K562 (cell line): ENCODE measurements around the gene ALCAM.

Source experiments
- EGR1 ChIP-seq: fragments of 450-650 bp; conservative IDR thresholded peaks from 2 replicates; pipeline ENCODE4 v1.6.1; 2017; ENCODE audit warnings: mild to moderate bottlenecking
- HMG20A ChIP-seq: fragments of 450-650 bp; formaldehyde crosslinking; conservative IDR thresholded peaks from 2 replicates; pipeline ENCODE4 v1.4.0; 2020; ENCODE audit warnings: mild to moderate bottlenecking, mixed read lengths
- HNRNPL ChIP-seq: fragments of 200-400 bp; formaldehyde crosslinking; IDR thresholded peaks from 2 replicates; pipeline ENCODE4 v1.6.1; 2017; ENCODE audit warnings: low read depth, mild to moderate bottlenecking, low read length
- MAFK ChIP-seq: IDR thresholded peaks from 2 replicates; pipeline ENCODE4 v1.6.1; 2011; ENCODE audit warnings: low read length, improper control_type of control experiment
- ZNF384 ChIP-seq: IDR thresholded peaks from 2 replicates; pipeline ENCODE4 v1.6.1; 2012; ENCODE audit warnings: low read depth, low read length, improper control_type of control experiment
- TF ChIP-seq, protein P1 (sequence below): fragments of 250-450 bp; sonication (Bioruptor Pico); IDR thresholded peaks from 2 replicates; pipeline ENCODE4 v1.4.0; 2020
- TF ChIP-seq, protein P2 (sequence below): sonication (generic); formaldehyde crosslinking; IDR thresholded peaks from 2 replicates; pipeline ENCODE4 v1.8.0; 2023; ENCODE audit warnings: mild to moderate bottlenecking, missing genetic modification reagents
- TF ChIP-seq, protein P3 (sequence below): fragments of 450-650 bp; IDR thresholded peaks from 2 replicates; pipeline ENCODE4 v1.6.1; 2016
- TF ChIP-seq, protein P4 (sequence below): IDR thresholded peaks from 3 replicates; pipeline ENCODE4 v1.6.1; 2011; ENCODE audit warnings: borderline replicate concordance, mild to moderate bottlenecking; ENCODE audit not compliant: insufficient read length, insufficient read depth
- TF ChIP-seq, protein P5 (sequence below): fragments of 250-450 bp; sonication (Bioruptor Pico); IDR thresholded peaks from 2 replicates; pipeline ENCODE4 v1.8.0; 2022; ENCODE audit warnings: moderate library complexity, mild to moderate bottlenecking, inconsistent platforms
- TF ChIP-seq, protein P6 (sequence below): fragments of 250-450 bp; sonication (Bioruptor Pico); IDR thresholded peaks from 2 replicates; pipeline ENCODE4 v1.4.0; 2020; ENCODE audit warnings: borderline replicate concordance
- TF ChIP-seq, protein P7 (sequence below): fragments of 250-450 bp; sonication (Bioruptor Pico); IDR thresholded peaks from 2 replicates; pipeline ENCODE4 v1.8.0; 2021; ENCODE audit warnings: borderline replicate concordance, mild to moderate bottlenecking, moderate library complexity; ENCODE audit not compliant: poor library complexity, severe bottlenecking
- TF ChIP-seq, protein P8 (sequence below), 3 experiments: IDR thresholded peaks in 2 of 3; conservative IDR thresholded peaks in 1 of 3; 2 replicates each; pipeline ENCODE4 v1.5.1; 2011 to 2012; ENCODE audit warnings: low read length in 3 of 3, mild to moderate bottlenecking in 3 of 3, control low read depth in 2 of 3, improper control_type of control experiment in 1 of 3, inconsistent platforms in 1 of 3, low read depth in 1 of 3, mixed read lengths in 1 of 3, moderate library complexity in 1 of 3; ENCODE audit not compliant: insufficient read depth in 2 of 3

DNA sequence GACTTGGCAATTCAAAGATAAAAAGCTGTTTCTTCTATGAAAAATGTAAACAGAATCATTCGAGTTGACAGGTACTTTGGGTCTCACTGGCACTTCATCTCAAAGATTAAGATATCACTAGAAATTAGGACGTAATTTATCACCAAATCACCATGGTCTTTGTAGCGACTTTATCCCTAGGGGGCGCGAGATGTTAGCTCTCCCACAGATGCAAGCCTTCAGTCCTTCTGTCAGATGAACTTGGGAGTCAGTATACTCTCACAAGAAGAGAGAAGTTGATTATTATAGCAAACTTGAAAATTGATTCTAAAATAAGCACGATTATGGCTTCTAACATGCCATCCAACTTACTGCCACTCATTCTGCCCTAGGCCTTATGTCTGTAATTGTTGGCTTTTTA lies 150.3 kb downstream of the ALCAM start:
- TF ChIP-seq ZNF384 (no peak), MAFK (no peak), HNRNPL (no peak), HMG20A (no peak), EGR1 (no peak)
- TF ChIP-seq, protein P1, sequence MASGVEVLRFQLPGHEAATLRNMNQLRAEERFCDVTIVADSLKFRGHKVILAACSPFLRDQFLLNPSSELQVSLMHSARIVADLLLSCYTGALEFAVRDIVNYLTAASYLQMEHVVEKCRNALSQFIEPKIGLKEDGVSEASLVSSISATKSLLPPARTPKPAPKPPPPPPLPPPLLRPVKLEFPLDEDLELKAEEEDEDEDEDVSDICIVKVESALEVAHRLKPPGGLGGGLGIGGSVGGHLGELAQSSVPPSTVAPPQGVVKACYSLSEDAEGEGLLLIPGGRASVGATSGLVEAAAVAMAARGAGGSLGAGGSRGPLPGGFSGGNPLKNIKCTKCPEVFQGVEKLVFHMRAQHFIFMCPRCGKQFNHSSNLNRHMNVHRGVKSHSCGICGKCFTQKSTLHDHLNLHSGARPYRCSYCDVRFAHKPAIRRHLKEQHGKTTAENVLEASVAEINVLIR, result no peak
- TF ChIP-seq, protein P2, sequence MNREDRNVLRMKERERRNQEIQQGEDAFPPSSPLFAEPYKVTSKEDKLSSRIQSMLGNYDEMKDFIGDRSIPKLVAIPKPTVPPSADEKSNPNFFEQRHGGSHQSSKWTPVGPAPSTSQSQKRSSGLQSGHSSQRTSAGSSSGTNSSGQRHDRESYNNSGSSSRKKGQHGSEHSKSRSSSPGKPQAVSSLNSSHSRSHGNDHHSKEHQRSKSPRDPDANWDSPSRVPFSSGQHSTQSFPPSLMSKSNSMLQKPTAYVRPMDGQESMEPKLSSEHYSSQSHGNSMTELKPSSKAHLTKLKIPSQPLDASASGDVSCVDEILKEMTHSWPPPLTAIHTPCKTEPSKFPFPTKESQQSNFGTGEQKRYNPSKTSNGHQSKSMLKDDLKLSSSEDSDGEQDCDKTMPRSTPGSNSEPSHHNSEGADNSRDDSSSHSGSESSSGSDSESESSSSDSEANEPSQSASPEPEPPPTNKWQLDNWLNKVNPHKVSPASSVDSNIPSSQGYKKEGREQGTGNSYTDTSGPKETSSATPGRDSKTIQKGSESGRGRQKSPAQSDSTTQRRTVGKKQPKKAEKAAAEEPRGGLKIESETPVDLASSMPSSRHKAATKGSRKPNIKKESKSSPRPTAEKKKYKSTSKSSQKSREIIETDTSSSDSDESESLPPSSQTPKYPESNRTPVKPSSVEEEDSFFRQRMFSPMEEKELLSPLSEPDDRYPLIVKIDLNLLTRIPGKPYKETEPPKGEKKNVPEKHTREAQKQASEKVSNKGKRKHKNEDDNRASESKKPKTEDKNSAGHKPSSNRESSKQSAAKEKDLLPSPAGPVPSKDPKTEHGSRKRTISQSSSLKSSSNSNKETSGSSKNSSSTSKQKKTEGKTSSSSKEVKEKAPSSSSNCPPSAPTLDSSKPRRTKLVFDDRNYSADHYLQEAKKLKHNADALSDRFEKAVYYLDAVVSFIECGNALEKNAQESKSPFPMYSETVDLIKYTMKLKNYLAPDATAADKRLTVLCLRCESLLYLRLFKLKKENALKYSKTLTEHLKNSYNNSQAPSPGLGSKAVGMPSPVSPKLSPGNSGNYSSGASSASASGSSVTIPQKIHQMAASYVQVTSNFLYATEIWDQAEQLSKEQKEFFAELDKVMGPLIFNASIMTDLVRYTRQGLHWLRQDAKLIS (CRISPR knock-in tag), result no peak
- TF ChIP-seq, protein P3, sequence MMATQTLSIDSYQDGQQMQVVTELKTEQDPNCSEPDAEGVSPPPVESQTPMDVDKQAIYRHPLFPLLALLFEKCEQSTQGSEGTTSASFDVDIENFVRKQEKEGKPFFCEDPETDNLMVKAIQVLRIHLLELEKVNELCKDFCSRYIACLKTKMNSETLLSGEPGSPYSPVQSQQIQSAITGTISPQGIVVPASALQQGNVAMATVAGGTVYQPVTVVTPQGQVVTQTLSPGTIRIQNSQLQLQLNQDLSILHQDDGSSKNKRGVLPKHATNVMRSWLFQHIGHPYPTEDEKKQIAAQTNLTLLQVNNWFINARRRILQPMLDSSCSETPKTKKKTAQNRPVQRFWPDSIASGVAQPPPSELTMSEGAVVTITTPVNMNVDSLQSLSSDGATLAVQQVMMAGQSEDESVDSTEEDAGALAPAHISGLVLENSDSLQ, result no peak
- TF ChIP-seq, protein P4, sequence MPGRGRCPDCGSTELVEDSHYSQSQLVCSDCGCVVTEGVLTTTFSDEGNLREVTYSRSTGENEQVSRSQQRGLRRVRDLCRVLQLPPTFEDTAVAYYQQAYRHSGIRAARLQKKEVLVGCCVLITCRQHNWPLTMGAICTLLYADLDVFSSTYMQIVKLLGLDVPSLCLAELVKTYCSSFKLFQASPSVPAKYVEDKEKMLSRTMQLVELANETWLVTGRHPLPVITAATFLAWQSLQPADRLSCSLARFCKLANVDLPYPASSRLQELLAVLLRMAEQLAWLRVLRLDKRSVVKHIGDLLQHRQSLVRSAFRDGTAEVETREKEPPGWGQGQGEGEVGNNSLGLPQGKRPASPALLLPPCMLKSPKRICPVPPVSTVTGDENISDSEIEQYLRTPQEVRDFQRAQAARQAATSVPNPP, result no peak
- TF ChIP-seq, protein P5, sequence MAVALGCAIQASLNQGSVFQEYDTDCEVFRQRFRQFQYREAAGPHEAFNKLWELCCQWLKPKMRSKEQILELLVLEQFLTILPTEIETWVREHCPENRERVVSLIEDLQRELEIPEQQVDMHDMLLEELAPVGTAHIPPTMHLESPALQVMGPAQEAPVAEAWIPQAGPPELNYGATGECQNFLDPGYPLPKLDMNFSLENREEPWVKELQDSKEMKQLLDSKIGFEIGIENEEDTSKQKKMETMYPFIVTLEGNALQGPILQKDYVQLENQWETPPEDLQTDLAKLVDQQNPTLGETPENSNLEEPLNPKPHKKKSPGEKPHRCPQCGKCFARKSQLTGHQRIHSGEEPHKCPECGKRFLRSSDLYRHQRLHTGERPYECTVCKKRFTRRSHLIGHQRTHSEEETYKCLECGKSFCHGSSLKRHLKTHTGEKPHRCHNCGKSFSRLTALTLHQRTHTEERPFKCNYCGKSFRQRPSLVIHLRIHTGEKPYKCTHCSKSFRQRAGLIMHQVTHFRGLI (CRISPR knock-in tag), result no peak
- TF ChIP-seq, protein P6, sequence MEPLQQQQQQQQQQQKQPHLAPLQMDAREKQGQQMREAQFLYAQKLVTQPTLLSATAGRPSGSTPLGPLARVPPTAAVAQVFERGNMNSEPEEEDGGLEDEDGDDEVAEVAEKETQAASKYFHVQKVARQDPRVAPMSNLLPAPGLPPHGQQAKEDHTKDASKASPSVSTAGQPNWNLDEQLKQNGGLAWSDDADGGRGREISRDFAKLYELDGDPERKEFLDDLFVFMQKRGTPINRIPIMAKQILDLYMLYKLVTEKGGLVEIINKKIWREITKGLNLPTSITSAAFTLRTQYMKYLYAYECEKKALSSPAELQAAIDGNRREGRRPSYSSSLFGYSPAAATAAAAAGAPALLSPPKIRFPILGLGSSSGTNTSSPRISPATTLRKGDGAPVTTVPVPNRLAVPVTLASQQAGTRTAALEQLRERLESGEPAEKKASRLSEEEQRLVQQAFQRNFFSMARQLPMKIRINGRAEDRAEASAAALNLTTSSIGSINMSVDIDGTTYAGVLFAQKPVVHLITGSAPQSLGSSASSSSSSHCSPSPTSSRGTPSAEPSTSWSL, result no peak
- TF ChIP-seq, protein P7, sequence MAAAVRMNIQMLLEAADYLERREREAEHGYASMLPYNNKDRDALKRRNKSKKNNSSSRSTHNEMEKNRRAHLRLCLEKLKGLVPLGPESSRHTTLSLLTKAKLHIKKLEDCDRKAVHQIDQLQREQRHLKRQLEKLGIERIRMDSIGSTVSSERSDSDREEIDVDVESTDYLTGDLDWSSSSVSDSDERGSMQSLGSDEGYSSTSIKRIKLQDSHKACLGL, result no peak
- TF ChIP-seq, protein P8, sequence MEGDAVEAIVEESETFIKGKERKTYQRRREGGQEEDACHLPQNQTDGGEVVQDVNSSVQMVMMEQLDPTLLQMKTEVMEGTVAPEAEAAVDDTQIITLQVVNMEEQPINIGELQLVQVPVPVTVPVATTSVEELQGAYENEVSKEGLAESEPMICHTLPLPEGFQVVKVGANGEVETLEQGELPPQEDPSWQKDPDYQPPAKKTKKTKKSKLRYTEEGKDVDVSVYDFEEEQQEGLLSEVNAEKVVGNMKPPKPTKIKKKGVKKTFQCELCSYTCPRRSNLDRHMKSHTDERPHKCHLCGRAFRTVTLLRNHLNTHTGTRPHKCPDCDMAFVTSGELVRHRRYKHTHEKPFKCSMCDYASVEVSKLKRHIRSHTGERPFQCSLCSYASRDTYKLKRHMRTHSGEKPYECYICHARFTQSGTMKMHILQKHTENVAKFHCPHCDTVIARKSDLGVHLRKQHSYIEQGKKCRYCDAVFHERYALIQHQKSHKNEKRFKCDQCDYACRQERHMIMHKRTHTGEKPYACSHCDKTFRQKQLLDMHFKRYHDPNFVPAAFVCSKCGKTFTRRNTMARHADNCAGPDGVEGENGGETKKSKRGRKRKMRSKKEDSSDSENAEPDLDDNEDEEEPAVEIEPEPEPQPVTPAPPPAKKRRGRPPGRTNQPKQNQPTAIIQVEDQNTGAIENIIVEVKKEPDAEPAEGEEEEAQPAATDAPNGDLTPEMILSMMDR (IDR thresholded peaks at IDR 0.05 in 2 of 3, conservative IDR thresholded peaks at IDR 0.05 in 1 of 3; ENCODE audit: insufficient read depth in 2 of 3, low read depth in 1 of 3, low read length in 3 of 3), result peak in 2 of 3 experiments; percentile 19 to 25; a peak in 1 of 6 replicates
